ENCODE measurements around the gene VGLL4.

DNA sequence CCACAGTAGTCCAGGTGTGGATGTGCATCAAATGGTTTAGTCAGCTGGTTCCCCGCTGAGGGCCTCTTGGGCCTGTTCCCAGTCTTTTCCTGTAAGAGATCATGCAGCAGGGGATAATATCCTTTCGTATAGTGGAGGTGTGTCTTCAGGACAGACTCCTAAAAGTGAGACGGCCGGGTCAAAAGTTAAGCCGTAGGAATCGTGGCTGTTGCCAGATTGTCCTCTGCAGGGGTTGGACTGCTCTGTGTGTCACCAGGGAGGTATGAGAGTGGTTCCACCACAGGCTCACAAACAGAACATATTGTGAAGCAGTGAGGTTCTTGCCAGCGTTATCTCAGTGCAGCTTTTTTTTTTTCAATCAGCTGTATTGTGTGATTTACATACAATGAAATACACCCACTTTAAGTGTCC, 95.0 kb downstream of the VGLL4 start:
- TF ChIP-seq, protein P1, sequence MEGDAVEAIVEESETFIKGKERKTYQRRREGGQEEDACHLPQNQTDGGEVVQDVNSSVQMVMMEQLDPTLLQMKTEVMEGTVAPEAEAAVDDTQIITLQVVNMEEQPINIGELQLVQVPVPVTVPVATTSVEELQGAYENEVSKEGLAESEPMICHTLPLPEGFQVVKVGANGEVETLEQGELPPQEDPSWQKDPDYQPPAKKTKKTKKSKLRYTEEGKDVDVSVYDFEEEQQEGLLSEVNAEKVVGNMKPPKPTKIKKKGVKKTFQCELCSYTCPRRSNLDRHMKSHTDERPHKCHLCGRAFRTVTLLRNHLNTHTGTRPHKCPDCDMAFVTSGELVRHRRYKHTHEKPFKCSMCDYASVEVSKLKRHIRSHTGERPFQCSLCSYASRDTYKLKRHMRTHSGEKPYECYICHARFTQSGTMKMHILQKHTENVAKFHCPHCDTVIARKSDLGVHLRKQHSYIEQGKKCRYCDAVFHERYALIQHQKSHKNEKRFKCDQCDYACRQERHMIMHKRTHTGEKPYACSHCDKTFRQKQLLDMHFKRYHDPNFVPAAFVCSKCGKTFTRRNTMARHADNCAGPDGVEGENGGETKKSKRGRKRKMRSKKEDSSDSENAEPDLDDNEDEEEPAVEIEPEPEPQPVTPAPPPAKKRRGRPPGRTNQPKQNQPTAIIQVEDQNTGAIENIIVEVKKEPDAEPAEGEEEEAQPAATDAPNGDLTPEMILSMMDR (IDR thresholded peaks at IDR 0.05), result no peak
- TF ChIP-seq POLR2A (IDR thresholded peaks at IDR 0.05), result no peak
- TF ChIP-seq POLR2AphosphoS5 (IDR thresholded peaks at IDR 0.05), result no peak
